Osteoblast (primary cell): Measurements from ENCODE around the gene ZFAND3. TPM values are rescaled to one million over a fixed set of nuclear protein-coding genes. Genes with fewer than 3 reads are reported as not detected.

Source experiments
- DNase-seq: peaks from one replicate; pipeline ENCODE4 v3.0.0; 2011; ENCODE audit warnings: low spot score, mixed read lengths; ENCODE audit not compliant: insufficient read length; ENCODE audit errors: missing footprints
- H2AFZ ChIP-seq: 2 replicates; pipeline ENCODE4 v1.6.0; 2011; ENCODE audit warnings: mild to moderate bottlenecking, low read length
- H3K27ac ChIP-seq: 2 replicates; pipeline ENCODE4 v1.5.1; 2011; ENCODE audit warnings: mild to moderate bottlenecking, low read depth, low read length, moderate library complexity
- H3K27me3 ChIP-seq: 2 replicates; pipeline ENCODE4 v1.6.0; 2012; ENCODE audit warnings: mild to moderate bottlenecking, control low read depth, inconsistent platforms, low read length, moderate library complexity; ENCODE audit not compliant: insufficient read depth
- H3K36me3 ChIP-seq: 2 replicates; pipeline ENCODE4 v1.5.1; 2011; ENCODE audit warnings: mild to moderate bottlenecking, low read length, control low read depth, moderate library complexity; ENCODE audit not compliant: insufficient read depth
- H3K4me1 ChIP-seq: 2 replicates; pipeline ENCODE4 v1.5.1; 2011; ENCODE audit warnings: mild to moderate bottlenecking, low read length, control low read depth, moderate library complexity; ENCODE audit not compliant: insufficient read depth
- H3K4me2 ChIP-seq: 2 replicates; pipeline ENCODE4 v1.6.0; 2011; ENCODE audit warnings: mild to moderate bottlenecking, low read length; ENCODE audit not compliant: insufficient read depth
- H3K4me3 ChIP-seq: fragments of 200-600 bp; sonication (generic); 3 replicates; pipeline ENCODE4 v1.5.1; 2012; ENCODE audit warnings: mild to moderate bottlenecking, low read length, inconsistent platforms; ENCODE audit not compliant: insufficient read depth
- H3K79me2 ChIP-seq: 2 replicates; pipeline ENCODE4 v1.6.0; 2012; ENCODE audit warnings: mild to moderate bottlenecking, low read length, control low read depth, inconsistent platforms; ENCODE audit not compliant: insufficient read depth
- H3K9me3 ChIP-seq: 2 replicates; pipeline ENCODE4 v1.5.1; 2011; ENCODE audit warnings: low read depth, low read length, control low read depth
- H4K20me1 ChIP-seq: 2 replicates; pipeline ENCODE4 v1.6.0; 2012; ENCODE audit warnings: mild to moderate bottlenecking, low read length, control low read depth; ENCODE audit not compliant: insufficient read depth
- total RNA-seq: library from RNA; depleted of rRNA; stranded (reverse); fragments of >200 nt; gene quantifications from 2 replicates; pipeline ENCODE4 v1.2.3, GENCODE V29; 2012
- TF ChIP-seq, protein P1 (sequence below): IDR thresholded peaks from 2 replicates; pipeline ENCODE4 v1.5.1; 2011; ENCODE audit warnings: mild to moderate bottlenecking, low read depth, low read length, moderate library complexity; ENCODE audit errors: extremely low read depth

ZFAND3 gene
- total RNA-seq, 1 donor: 27.1 TPM

DNA sequence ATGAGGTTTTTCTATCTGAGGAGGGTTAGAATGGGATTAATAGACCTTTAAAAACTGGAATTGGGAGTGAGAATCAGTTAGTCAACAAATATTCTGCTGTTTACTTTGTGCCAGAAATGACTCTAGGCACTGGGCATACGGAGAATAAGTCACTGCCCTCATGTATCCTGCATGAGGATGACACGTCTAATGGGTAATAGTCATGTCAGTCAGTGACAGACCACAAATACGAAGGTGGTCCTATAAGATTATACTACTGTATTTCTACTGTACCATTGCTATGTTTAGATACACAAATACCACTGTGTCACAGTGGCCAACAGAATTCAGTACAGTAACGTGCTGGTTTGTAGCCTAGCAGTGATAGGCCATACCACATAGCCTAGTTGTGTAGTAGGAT is 30.7 kb downstream of the ZFAND3 start:
- Histone ChIP-seq H4K20me1 (peaks cover 83% of the 10 kb centered on the region), H3K36me3 (no peaks in the 10 kb centered on the region), H3K27ac (no peak overlapping the region), H3K9me3 (no peaks in the 10 kb centered on the region), H3K27me3 (no peaks in the 10 kb centered on the region), H3K4me2 (no peak overlapping the region), H3K4me1 (peaks cover 9% of the 10 kb centered on the region), H3K79me2 (peaks cover 97% of the 10 kb centered on the region), H3K4me3 (no peak overlapping the region), H2AFZ (no peak overlapping the region)
- TF ChIP-seq, protein P1, sequence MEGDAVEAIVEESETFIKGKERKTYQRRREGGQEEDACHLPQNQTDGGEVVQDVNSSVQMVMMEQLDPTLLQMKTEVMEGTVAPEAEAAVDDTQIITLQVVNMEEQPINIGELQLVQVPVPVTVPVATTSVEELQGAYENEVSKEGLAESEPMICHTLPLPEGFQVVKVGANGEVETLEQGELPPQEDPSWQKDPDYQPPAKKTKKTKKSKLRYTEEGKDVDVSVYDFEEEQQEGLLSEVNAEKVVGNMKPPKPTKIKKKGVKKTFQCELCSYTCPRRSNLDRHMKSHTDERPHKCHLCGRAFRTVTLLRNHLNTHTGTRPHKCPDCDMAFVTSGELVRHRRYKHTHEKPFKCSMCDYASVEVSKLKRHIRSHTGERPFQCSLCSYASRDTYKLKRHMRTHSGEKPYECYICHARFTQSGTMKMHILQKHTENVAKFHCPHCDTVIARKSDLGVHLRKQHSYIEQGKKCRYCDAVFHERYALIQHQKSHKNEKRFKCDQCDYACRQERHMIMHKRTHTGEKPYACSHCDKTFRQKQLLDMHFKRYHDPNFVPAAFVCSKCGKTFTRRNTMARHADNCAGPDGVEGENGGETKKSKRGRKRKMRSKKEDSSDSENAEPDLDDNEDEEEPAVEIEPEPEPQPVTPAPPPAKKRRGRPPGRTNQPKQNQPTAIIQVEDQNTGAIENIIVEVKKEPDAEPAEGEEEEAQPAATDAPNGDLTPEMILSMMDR: no peak
- DNase-seq: no peak

DNA sequence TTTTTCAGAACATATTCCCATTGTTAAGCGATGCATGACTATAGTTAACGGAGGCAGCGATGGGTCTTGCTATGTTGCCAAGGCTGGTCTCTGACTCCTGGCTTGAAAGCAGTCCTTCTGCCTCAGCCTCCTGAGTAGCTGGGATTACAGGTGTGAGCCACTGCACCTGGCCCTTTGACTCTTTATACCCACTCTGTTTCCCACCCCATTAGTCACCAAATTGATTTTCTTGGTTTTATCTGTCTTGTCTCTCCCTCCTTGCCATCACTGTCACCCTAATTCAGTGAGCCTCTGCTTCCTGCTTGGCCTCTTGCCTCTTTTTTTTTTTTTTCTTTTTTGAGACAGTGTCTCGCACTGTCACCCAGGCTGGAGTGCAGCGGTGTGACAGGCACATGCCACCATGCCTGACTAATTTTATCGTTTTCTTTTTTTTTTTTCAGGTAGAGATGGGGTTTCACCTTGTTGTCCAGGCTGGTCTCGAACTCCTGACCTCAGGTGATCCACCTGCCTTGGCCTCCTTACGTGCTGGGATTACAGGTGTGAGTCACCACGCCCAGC is 31.3 kb downstream of the ZFAND3 start:
- Histone ChIP-seq H2AFZ (no peak overlapping the region), H3K4me2 (no peak overlapping the region), H3K36me3 (no peaks in the 10 kb centered on the region), H3K27me3 (no peaks in the 10 kb centered on the region), H3K27ac (no peak overlapping the region), H4K20me1 (peaks cover 83% of the 10 kb centered on the region), H3K4me1 (peaks cover 4% of the 10 kb centered on the region), H3K9me3 (no peaks in the 10 kb centered on the region), H3K4me3 (no peak overlapping the region), H3K79me2 (peaks cover 97% of the 10 kb centered on the region)
- no peak for DNase-seq
- TF ChIP-seq, protein P1: no peak

DNA sequence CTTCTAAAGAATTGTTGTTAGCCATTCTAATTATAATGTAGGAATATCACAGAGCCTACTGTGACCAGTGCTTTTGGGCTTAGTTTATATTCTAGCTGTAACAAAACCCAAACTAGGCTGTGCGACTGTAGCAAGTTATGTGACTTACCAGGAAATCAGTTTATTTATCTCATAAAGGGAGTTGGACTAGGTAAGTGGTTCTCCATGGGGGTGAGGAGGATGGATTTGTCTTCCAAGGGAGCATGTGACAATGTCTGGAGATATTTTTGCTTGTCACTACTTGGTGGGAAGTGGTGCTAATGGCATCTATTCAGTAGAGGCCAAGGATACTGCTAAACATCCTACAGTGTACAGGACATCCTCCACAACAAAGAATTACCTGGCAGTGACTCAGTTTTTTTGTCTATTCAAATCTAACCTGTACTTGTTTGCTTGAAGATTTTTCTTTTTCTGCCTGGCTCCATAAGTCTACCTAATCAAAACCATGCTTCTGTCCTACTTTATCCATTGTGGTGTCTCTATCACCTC is 32.5 kb downstream of the ZFAND3 start:
- H3K79me2 ChIP-seq: peaks cover 95% of the 10 kb centered on the region
- H3K9me3 ChIP-seq: no peaks in the 10 kb centered on the region
- peaks cover 82% of the 10 kb centered on the region for H4K20me1 ChIP-seq
- TF ChIP-seq, protein P1: no peak
- H3K4me3 ChIP-seq: no peak overlapping the region
- no peak overlapping the region for H2AFZ ChIP-seq
- no peak overlapping the region for H3K27ac ChIP-seq
- H3K4me2 ChIP-seq: no peak overlapping the region
- no peaks in the 10 kb centered on the region for H3K4me1 ChIP-seq
- DNase-seq: no peak
- no peaks in the 10 kb centered on the region for H3K27me3 ChIP-seq
- H3K36me3 ChIP-seq: no peaks in the 10 kb centered on the region

DNA sequence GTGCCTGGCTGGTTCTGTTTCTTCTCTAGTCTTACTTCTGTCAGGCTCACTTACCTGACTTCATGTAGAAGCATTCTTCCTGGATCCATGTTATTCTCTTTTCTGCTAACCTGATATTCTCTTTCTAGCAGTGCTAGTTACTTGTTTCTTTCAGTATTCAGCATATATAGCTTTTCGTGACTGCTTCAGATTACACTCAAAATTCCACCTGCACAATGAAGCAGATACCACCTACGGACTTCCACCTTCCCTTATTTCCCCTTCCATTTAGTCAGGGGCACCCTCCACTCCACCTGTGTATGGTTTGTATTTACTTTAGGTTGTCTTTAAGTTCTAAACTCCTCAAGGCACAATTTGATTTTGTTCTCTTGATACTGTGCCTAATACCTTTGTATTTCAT is 36.8 kb downstream of the ZFAND3 start:
- no peak overlapping the region for H3K27ac ChIP-seq
- no peaks in the 10 kb centered on the region for H3K9me3 ChIP-seq
- H3K79me2 ChIP-seq: peaks cover 92% of the 10 kb centered on the region
- H2AFZ ChIP-seq: no peak overlapping the region
- peaks cover 4% of the 10 kb centered on the region for H3K4me1 ChIP-seq
- no peak overlapping the region for H3K4me2 ChIP-seq
- H3K4me3 ChIP-seq: no peak overlapping the region
- TF ChIP-seq, protein P1: no peak
- no peaks in the 10 kb centered on the region for H3K27me3 ChIP-seq
- no peaks in the 10 kb centered on the region for H3K36me3 ChIP-seq
- DNase-seq: no peak
- peaks cover 80% of the 10 kb centered on the region for H4K20me1 ChIP-seq
